MM.1S (cell line): ENCODE data around the gene ISOC1.

ENCODE experiments used
- EZH2 ChIP-seq: fragments of 300-600 bp; sonication (generic); optimal IDR thresholded peaks from 2 replicates; pipeline ENCODE3; 2017; ENCODE audit warnings: low read depth, mild to moderate bottlenecking, antibody characterized with exemption, low read length, mixed read lengths
- TF ChIP-seq, protein P1 (sequence below): fragments of 300-600 bp; sonication (generic); IDR thresholded peaks from 2 replicates; pipeline ENCODE4 v1.5.1; 2016; ENCODE audit warnings: antibody characterized with exemption, low read length, mixed read lengths

DNA sequence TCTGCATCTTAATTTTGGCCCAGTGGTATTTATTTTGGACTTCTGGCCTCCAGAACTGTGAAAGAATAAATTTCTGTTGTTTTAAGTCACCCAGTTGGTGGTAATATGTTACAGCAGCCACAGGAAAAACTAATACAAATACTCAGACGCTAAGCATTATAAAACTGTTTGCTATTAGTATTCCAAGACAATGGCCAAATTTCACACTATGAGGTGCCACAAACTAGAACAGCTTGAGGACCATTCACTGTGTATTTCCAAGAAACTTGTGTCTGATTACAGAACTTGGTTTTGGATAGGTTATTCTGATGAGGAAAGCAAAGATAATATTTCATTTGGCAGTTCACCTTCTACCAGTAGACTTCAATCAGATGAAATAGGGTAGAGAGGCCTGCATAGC is 16.3 kb upstream of the ISOC1 start:
- no peak for TF ChIP-seq EZH2
- TF ChIP-seq, protein P1, sequence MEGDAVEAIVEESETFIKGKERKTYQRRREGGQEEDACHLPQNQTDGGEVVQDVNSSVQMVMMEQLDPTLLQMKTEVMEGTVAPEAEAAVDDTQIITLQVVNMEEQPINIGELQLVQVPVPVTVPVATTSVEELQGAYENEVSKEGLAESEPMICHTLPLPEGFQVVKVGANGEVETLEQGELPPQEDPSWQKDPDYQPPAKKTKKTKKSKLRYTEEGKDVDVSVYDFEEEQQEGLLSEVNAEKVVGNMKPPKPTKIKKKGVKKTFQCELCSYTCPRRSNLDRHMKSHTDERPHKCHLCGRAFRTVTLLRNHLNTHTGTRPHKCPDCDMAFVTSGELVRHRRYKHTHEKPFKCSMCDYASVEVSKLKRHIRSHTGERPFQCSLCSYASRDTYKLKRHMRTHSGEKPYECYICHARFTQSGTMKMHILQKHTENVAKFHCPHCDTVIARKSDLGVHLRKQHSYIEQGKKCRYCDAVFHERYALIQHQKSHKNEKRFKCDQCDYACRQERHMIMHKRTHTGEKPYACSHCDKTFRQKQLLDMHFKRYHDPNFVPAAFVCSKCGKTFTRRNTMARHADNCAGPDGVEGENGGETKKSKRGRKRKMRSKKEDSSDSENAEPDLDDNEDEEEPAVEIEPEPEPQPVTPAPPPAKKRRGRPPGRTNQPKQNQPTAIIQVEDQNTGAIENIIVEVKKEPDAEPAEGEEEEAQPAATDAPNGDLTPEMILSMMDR = no peak
